Measurements from ENCODE around the gene SP2. TPM values are rescaled to one million over a fixed set of nuclear protein-coding genes. Genes with fewer than 3 reads are reported as not detected.

Gene SP2
- total RNA-seq, 1 experiment from 2014 or later: 22.2 TPM

- no peak for TF ChIP-seq RAD21 (IDR thresholded peaks at IDR 0.05; ENCODE audit: low read depth)
- TF ChIP-seq CTCF (IDR thresholded peaks at IDR 0.05 in 2 of 3, conservative IDR thresholded peaks at IDR 0.05 in 1 of 3; ENCODE audit: borderline replicate concordance in 1 of 3, insufficient read depth in 1 of 3, low read depth in 2 of 3, low read length in 2 of 3): no peak
- TF ChIP-seq CBX3 (IDR thresholded peaks at IDR 0.05; ENCODE audit: low read depth): no peak
- no peak for TF ChIP-seq POLR2A (IDR thresholded peaks at IDR 0.05; ENCODE audit: borderline replicate concordance, extremely low read depth, insufficient read depth, insufficient read length)
Observed at GRCh38 chr17:47907932-47908562, 12.0 kb downstream of the SP2 start (continued).

DNA sequence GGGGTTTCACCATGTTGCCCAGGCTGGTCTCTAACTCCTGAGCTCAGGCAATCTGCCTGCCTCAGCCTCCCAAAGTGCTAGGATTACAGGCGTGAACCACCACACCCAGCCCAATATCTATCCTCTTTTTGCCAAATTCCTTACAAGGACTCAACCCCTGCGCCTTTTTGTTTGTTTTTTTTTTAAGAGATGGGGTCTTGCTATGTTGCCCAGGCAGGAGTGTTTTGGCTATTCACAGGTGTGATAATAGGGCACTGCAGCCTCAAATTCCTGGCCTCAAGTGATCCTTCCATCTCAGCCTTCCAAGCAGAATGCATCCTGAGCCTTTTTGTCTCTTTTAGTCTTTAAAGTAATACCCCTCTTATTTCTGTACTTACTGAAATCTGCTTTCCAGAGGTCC lies 17.0 kb downstream of the SP2 start:
- H3K36me3 ChIP-seq (ENCODE audit: control insufficient read depth in 1 of 2, insufficient read depth in 2 of 2, low read length in 2 of 2): no peaks in the 10 kb centered on the region
- H3K4me2 ChIP-seq (ENCODE audit: low read length): no peak overlapping the region
- H3K9me3 ChIP-seq (ENCODE audit: control insufficient read depth in 1 of 2, insufficient read depth in 1 of 2, low read depth in 1 of 2, low read length in 2 of 2): no peaks in the 10 kb centered on the region
- no peaks in the 10 kb centered on the region for H3K79me2 ChIP-seq (ENCODE audit: insufficient read depth, low read length)
- CTCF ChIA-PET: no interaction called here
- no peaks in the 10 kb centered on the region for H4K20me1 ChIP-seq (ENCODE audit: insufficient read depth)
- H3K4me3 ChIP-seq (replicated peaks in 1 of 2; ENCODE audit: low read depth in 1 of 2, low read length in 2 of 2): no peak overlapping the region
- H3K27ac ChIP-seq (ENCODE audit: low read depth, low read length): no peak overlapping the region
- POLR2A ChIA-PET: interaction anchor here (2.0 kb wide), 1 partner anchor 17 kb away, joined by 7 read pairs; the partner anchor contains the start of gene SP2
- no peak overlapping the region for H2AFZ ChIP-seq (ENCODE audit: low read depth, low read length, poor library complexity, severe bottlenecking)
- H3K9me2 ChIP-seq (ENCODE audit: insufficient read depth): no peaks in the 10 kb centered on the region
- no peaks in the 10 kb centered on the region for H3K27me3 ChIP-seq (ENCODE audit: insufficient read depth, low read length)
- intact Hi-C loops (cut with micrococcal nuclease): no loop called here
- DNase-seq (ENCODE audit: low read depth, low spot score): no peak
- no peak for ATAC-seq
- TF ChIP-seq MAX (IDR thresholded peaks at IDR 0.05) (no peak), CBX3 (IDR thresholded peaks at IDR 0.05; ENCODE audit: low read depth) (no peak)
- H3K4me1 ChIP-seq (ENCODE audit: control insufficient read depth in 1 of 2, insufficient read depth in 2 of 2, low read length in 2 of 2): no peaks in the 10 kb centered on the region
- no TSS peak for BruUV-seq (replicated peaks)
- RAD21 ChIA-PET (ENCODE audit: low non-redundant PET in 1 of 2, low total read pairs in 2 of 2, uncharacterized antibody in 2 of 2, unreplicated experiment in 2 of 2): no interaction called here
- no peak overlapping the region for H3K9ac ChIP-seq (ENCODE audit: low read length)
